SK-N-SH (cell line): ENCODE results near the gene KCNK6. TPM values are rescaled to one million over a fixed set of nuclear protein-coding genes. Genes with fewer than 3 reads are reported as not detected.

Experiments used
- CTCF ChIA-PET: fragments of 300-600, 350-600 bp; formaldehyde crosslinking; extraction: SDS; loops from one replicate; lab custom pipeline; 2021; lab: Yijun Ruan, JAX
- POLR2A ChIA-PET: fragments of 350-600 bp; sonication (Branson Sonifier 250); formaldehyde crosslinking; extraction: SDS; loops from one replicate; lab custom pipeline; 2020; ENCODE audit warnings: antibody characterized with exemption, inconsistent platforms; lab: Yijun Ruan, JAX
- DNase-seq: peaks from one replicate; pipeline ENCODE4 v3.0.0; 2012
- H2AFZ ChIP-seq: fragments of 200-600 bp; sonication (generic); 2 replicates; pipeline ENCODE4 v1.8.1; 2016; ENCODE audit warnings: antibody characterized with exemption, mild to moderate bottlenecking, low read depth
- H3F3A ChIP-seq: fragments of 200-600 bp; sonication (generic); replicated peaks from 2 replicates; pipeline ENCODE3; 2016; ENCODE audit warnings: antibody characterized with exemption, mild to moderate bottlenecking; ENCODE audit not compliant: insufficient read depth
- H3K27ac ChIP-seq, 2 experiments: fragments of 200-500 bp in 1 of 2; fragments of 200-600 bp in 1 of 2; sonication (Bioruptor generic) in 1 of 2; sonication (generic), shearing (Covaris generic) in 1 of 2; 2 replicates each; pipeline versions ENCODE4 v1.5.1 to v1.6.1; 2014 to 2016; ENCODE audit warnings: low read depth in 2 of 2, inconsistent platforms in 1 of 2, low read length in 1 of 2, mild to moderate bottlenecking in 1 of 2, mixed read lengths in 1 of 2
- H3K27me3 ChIP-seq: fragments of 200-600 bp; sonication (generic), shearing (Covaris generic); 2 replicates; pipeline ENCODE4 v1.6.1; 2016; ENCODE audit warnings: mixed run types; ENCODE audit not compliant: insufficient read depth
- H3K36me3 ChIP-seq, 2 experiments: fragments of 200-500 bp in 1 of 2; fragments of 200-600 bp in 1 of 2; sonication (Bioruptor generic) in 1 of 2; sonication (generic) in 1 of 2; replicated peaks in 1 of 2; 2 replicates each; pipeline versions ENCODE3 to v1.5.1; 2014 to 2016; ENCODE audit warnings: low read length in 1 of 2, mild to moderate bottlenecking in 1 of 2; ENCODE audit not compliant: insufficient read depth in 2 of 2, control insufficient read depth in 1 of 2
- H3K4me1 ChIP-seq, 2 experiments: fragments of 200-500 bp in 1 of 2; fragments of 200-600 bp in 1 of 2; sonication (Bioruptor generic) in 1 of 2; sonication (generic), shearing (Covaris generic) in 1 of 2; 2 replicates each; pipeline versions ENCODE4 v1.5.1 to v1.6.1; 2014 to 2016; ENCODE audit warnings: low read depth in 1 of 2, low read length in 1 of 2, mixed run types in 1 of 2; ENCODE audit not compliant: insufficient read depth in 2 of 2, control insufficient read depth in 1 of 2
- H3K4me2 ChIP-seq: fragments of 200-600 bp; sonication (generic), shearing (Covaris generic); 2 replicates; pipeline ENCODE4 v1.6.1; 2017; ENCODE audit warnings: mixed run types
- H3K4me3 ChIP-seq, 2 experiments: fragments of 200-500 bp in 1 of 2; fragments of 200-600 bp in 1 of 2; sonication (Bioruptor generic) in 1 of 2; sonication (generic), shearing (Covaris generic) in 1 of 2; 2 replicates each; pipeline versions ENCODE4 v1.5.1 to v1.8.1; 2014 to 2016; ENCODE audit warnings: low read depth in 2 of 2, inconsistent platforms in 1 of 2, low read length in 1 of 2, mild to moderate bottlenecking in 1 of 2, mixed read lengths in 1 of 2, moderate library complexity in 1 of 2
- H3K79me2 ChIP-seq: fragments of 200-600 bp; sonication (generic); 2 replicates; pipeline ENCODE4 v1.8.1; 2017; ENCODE audit warnings: mild to moderate bottlenecking; ENCODE audit not compliant: insufficient read depth
- H3K9ac ChIP-seq: fragments of 200-600 bp; sonication (generic); 2 replicates; pipeline ENCODE4 v1.6.1; 2017; ENCODE audit warnings: mixed run types
- H3K9me2 ChIP-seq: fragments of 200-600 bp; sonication (generic); 2 replicates; pipeline ENCODE4 v1.6.1; 2017; ENCODE audit warnings: mixed run types
- H3K9me3 ChIP-seq: fragments of 200-600 bp; sonication (generic); 2 replicates; pipeline ENCODE4 v1.6.1; 2017; ENCODE audit warnings: mixed run types, mild to moderate bottlenecking, moderate library complexity
- H4K20me1 ChIP-seq: fragments of 200-600 bp; sonication (generic); 2 replicates; pipeline ENCODE4 v1.6.1; 2017; ENCODE audit warnings: mild to moderate bottlenecking, mixed run types; ENCODE audit not compliant: insufficient read depth
- ELF1 ChIP-seq: IDR thresholded peaks from 2 replicates; pipeline ENCODE4 v1.4.0; 2012
- GATA2 ChIP-seq: sonication (generic); formaldehyde crosslinking; IDR thresholded peaks from 2 replicates; pipeline ENCODE4 v1.5.0; 2020; ENCODE audit warnings: mild to moderate bottlenecking, missing genetic modification reagents
- JUND ChIP-seq: IDR thresholded peaks from 2 replicates; pipeline ENCODE4 v1.4.0; 2012
- NFIC ChIP-seq: IDR thresholded peaks from 2 replicates; pipeline ENCODE4 v1.4.0; 2012; ENCODE audit warnings: borderline replicate concordance
- POLR2AphosphoS5 ChIP-seq: IDR thresholded peaks from 2 replicates; pipeline ENCODE4 v1.6.1; 2012; ENCODE audit warnings: low read depth, low read length
- RXRA ChIP-seq: IDR thresholded peaks from 2 replicates; pipeline ENCODE4 v1.4.0; 2012; ENCODE audit warnings: low read depth, mild to moderate bottlenecking, borderline replicate concordance
- SMC3 ChIP-seq: IDR thresholded peaks from 2 replicates; pipeline ENCODE4 v1.6.1; 2012; ENCODE audit warnings: low read depth, low read length, improper control_type of control experiment
- TCF12 ChIP-seq: IDR thresholded peaks from 2 replicates; pipeline ENCODE4 v1.4.0; 2012
- USF2 ChIP-seq: fragments of 150-350 bp; IDR thresholded peaks from 2 replicates; pipeline ENCODE4 v1.6.1; 2017; ENCODE audit warnings: antibody characterized with exemption, low read length, low read depth, borderline replicate concordance
- WGBS: methylation state at CpG from one replicate; pipeline ENCODE4 v1.1.6; 2017; ENCODE audit warnings: low lambda C conversion rate; 5-methylcytosine and 5-hydroxymethylcytosine counted together
- polyA plus RNA-seq, 3 experiments: library from polyadenylated mRNA; depleted of rRNA; stranded (reverse); fragments of >200 nt; gene quantifications; 2 replicates each; pipeline ENCODE4 v1.2.3, GENCODE V29; 2012

KCNK6 gene
- polyA plus RNA-seq, 1 of the 3 experiments (the other 2 are of a cell fraction), result 0.26 TPM

GRCh38 chr19:38309615-38310278 is 9.9 kb upstream of the KCNK6 start:
- Histone ChIP-seq H3K4me3 (no peak overlapping the region), H3K36me3 (peaks cover 0 to 6% of the 10 kb centered on the region in 2 experiments), H3K9me3 (no peaks in the 10 kb centered on the region), H3F3A (no peaks in the 10 kb centered on the region), H2AFZ (no peak overlapping the region), H3K4me2 (no peak overlapping the region), H3K9ac (no peak overlapping the region), H3K9me2 (no peaks in the 10 kb centered on the region), H3K79me2 (peaks cover 35% of the 10 kb centered on the region; the same call in 1 of the 2 replicates), H3K27me3 (no peaks in the 10 kb centered on the region), H4K20me1 (no peaks in the 10 kb centered on the region), H3K4me1 (no peaks in the 10 kb centered on the region; a peak in 1 of 4 replicates), H3K27ac (no peak overlapping the region)
- CTCF ChIA-PET, result interaction anchor here (1.2 kb wide), 1 partner anchor 26 kb away, joined by 3 read pairs; the partner anchor contains the start of gene CATSPERG
- no peak for DNase-seq
- POLR2A ChIA-PET, result no interaction called here
- 90% methylated on average over 3 of the region's 3 CpGs for WGBS
- TF ChIP-seq GATA2 (CRISPR knock-in tag), result no peak
- no peak for TF ChIP-seq TCF12
- no peak for TF ChIP-seq POLR2AphosphoS5
- no peak for TF ChIP-seq USF2

- no peak for DNase-seq
- H3K27me3 ChIP-seq, result no peaks in the 10 kb centered on the region
- no peak overlapping the region for H3K4me3 ChIP-seq
- peaks cover 0 to 6% of the 10 kb centered on the region in 2 experiments for H3K36me3 ChIP-seq
- no peak overlapping the region for H2AFZ ChIP-seq
- no peak overlapping the region for H3K27ac ChIP-seq
- WGBS, result 100% methylated on average over 2 of the region's 2 CpGs
- no peaks in the 10 kb centered on the region for H3K9me2 ChIP-seq
- peaks cover 0 to 2% of the 10 kb centered on the region in 2 experiments; a peak in 1 of 4 replicates for H3K4me1 ChIP-seq
- no peaks in the 10 kb centered on the region for H3F3A ChIP-seq
- ChIA-PET CTCF (interaction anchor here (1.1 kb wide), 1 partner anchor 25 kb away, joined by 5 read pairs; the partner anchor contains the start of gene CATSPERG), POLR2A (no interaction called here)
- H3K4me2 ChIP-seq, result no peak overlapping the region
- peaks cover 41% of the 10 kb centered on the region for H3K79me2 ChIP-seq
- TF ChIP-seq POLR2AphosphoS5 (no peak), RXRA (no peak), SMC3 (no peak), JUND (no peak)
- H3K9me3 ChIP-seq, result no peaks in the 10 kb centered on the region
- H4K20me1 ChIP-seq, result no peaks in the 10 kb centered on the region
- no peak overlapping the region for H3K9ac ChIP-seq
Measured at GRCh38 chr19:38310279-38310670, 9.4 kb upstream of the KCNK6 start.

- Histone ChIP-seq H3K79me2 (peaks cover 43% of the 10 kb centered on the region), H3K27ac (no peak overlapping the region), H3K4me2 (no peak overlapping the region), H3K9me3 (no peaks in the 10 kb centered on the region), H3K4me1 (peaks cover 0 to 2% of the 10 kb centered on the region in 2 experiments; a peak in 1 of 4 replicates), H3K9me2 (no peaks in the 10 kb centered on the region), H4K20me1 (no peaks in the 10 kb centered on the region), H3K4me3 (no peak overlapping the region), H2AFZ (no peak overlapping the region), H3K9ac (no peak overlapping the region), H3K27me3 (no peaks in the 10 kb centered on the region), H3F3A (no peaks in the 10 kb centered on the region), H3K36me3 (peaks cover 0 to 6% of the 10 kb centered on the region in 2 experiments)
- TF ChIP-seq POLR2AphosphoS5 (no peak), ELF1 (no peak), NFIC (no peak)
- 98% methylated on average over 6 of the region's 6 CpGs for WGBS
- CTCF ChIA-PET, result interaction anchor here (0.6 to 1.1 kb wide), 3 partner anchors 24 to 280 kb away, joined by 3 to 5 read pairs (median 3); partner anchors contain the start of gene CATSPERG
- POLR2A ChIA-PET, result no interaction called here
- no peak for DNase-seq
Measured at GRCh38 chr19:38310986-38311385, 8.7 kb upstream of the KCNK6 start.
